GM23338 (cell line): ENCODE results near the gene KIAA1217. TPM values are rescaled to one million over a fixed set of nuclear protein-coding genes. Genes with fewer than 3 reads are reported as not detected.

Source experiments
- ATAC-seq: fragments of 200-7000 bp; cut with Tn5 transposase; 3 replicates; pipeline ENCODE4 v1.9.1; 2020
- DNase-seq: peaks from one replicate; pipeline ENCODE4 v3.0.0-alpha.2; 2015; ENCODE audit warnings: low spot score
- H2AFZ ChIP-seq: fragments of 200-600 bp; sonication (generic); 2 replicates; pipeline ENCODE4 v1.8.0; 2016; ENCODE audit warnings: antibody characterized with exemption, mild to moderate bottlenecking, moderate library complexity
- H3F3A ChIP-seq: fragments of 200-600 bp; sonication (generic); replicated peaks from 2 replicates; pipeline ENCODE4 v1.8.0; 2017; ENCODE audit warnings: antibody characterized with exemption, mixed run types, low read depth
- H3K27ac ChIP-seq: fragments of 200-600 bp; sonication (generic); 2 replicates; pipeline ENCODE4 v1.6.1; 2016; ENCODE audit warnings: low read depth
- H3K27me3 ChIP-seq: fragments of 200-600 bp; sonication (generic); 2 replicates; pipeline ENCODE4 v1.8.0; 2016; ENCODE audit warnings: mild to moderate bottlenecking, mixed run types, moderate library complexity; ENCODE audit not compliant: insufficient read depth
- H3K36me3 ChIP-seq: fragments of 200-600 bp; sonication (generic); 2 replicates; pipeline ENCODE4 v1.8.0; 2016; ENCODE audit warnings: mild to moderate bottlenecking; ENCODE audit not compliant: insufficient read depth
- H3K4me1 ChIP-seq: fragments of 200-600 bp; sonication (generic); 2 replicates; pipeline ENCODE4 v1.8.0; 2016; ENCODE audit warnings: mild to moderate bottlenecking, moderate library complexity; ENCODE audit not compliant: insufficient read depth
- H3K4me2 ChIP-seq: fragments of 200-600 bp; sonication (generic); 2 replicates; pipeline ENCODE4 v1.7.1; 2017; ENCODE audit warnings: mixed run types
- H3K4me3 ChIP-seq: fragments of 200-600 bp; sonication (generic); 2 replicates; pipeline ENCODE4 v1.6.1; 2016; ENCODE audit warnings: mixed run types
- H3K79me2 ChIP-seq: fragments of 200-600 bp; sonication (generic); replicated peaks from 2 replicates; pipeline ENCODE4 v1.8.0; 2017; ENCODE audit warnings: mild to moderate bottlenecking; ENCODE audit not compliant: insufficient read depth
- H3K9me2 ChIP-seq: fragments of 200-600 bp; sonication (generic); 2 replicates; pipeline ENCODE4 v1.8.0; 2017; ENCODE audit not compliant: insufficient read depth
- H4K20me1 ChIP-seq: fragments of 200-600 bp; sonication (generic); replicated peaks from 2 replicates; pipeline ENCODE4 v1.8.0; 2017; ENCODE audit warnings: mild to moderate bottlenecking; ENCODE audit not compliant: insufficient read depth
- H3K27ac Mint-ChIP-seq: 2 replicates; pipeline ENCODE4 v1.8.0; 2020; ENCODE audit warnings: inconsistent platforms, mild to moderate bottlenecking, moderate library complexity, mixed read lengths
- H3K27me3 Mint-ChIP-seq: 3 replicates; pipeline ENCODE4 v1.8.0; 2022; ENCODE audit warnings: low read depth, mild to moderate bottlenecking, moderate library complexity, mixed read lengths, inconsistent platforms; ENCODE audit not compliant: insufficient read depth, poor library complexity
- H3K36me3 Mint-ChIP-seq: 3 replicates; pipeline ENCODE4 v1.8.0; 2021; ENCODE audit warnings: low read depth, mild to moderate bottlenecking, inconsistent platforms, moderate library complexity, mixed read lengths
- H3K4me1 Mint-ChIP-seq: 3 replicates; pipeline ENCODE4 v1.8.0; 2020; ENCODE audit warnings: mild to moderate bottlenecking, inconsistent platforms, mixed read lengths
- H3K4me3 Mint-ChIP-seq: 3 replicates; pipeline ENCODE4 v1.8.0; 2021; ENCODE audit warnings: moderate library complexity, mild to moderate bottlenecking, inconsistent platforms, mixed read lengths
- H3K9me3 Mint-ChIP-seq: 3 replicates; pipeline ENCODE4 v1.8.0; 2020; ENCODE audit warnings: moderate library complexity, mild to moderate bottlenecking, inconsistent platforms, mixed read lengths
- CREB1 ChIP-seq: fragments of 250-450 bp; sonication (Bioruptor Pico); IDR thresholded peaks from 2 replicates; pipeline ENCODE4 v1.5.0; 2020; ENCODE audit warnings: low read depth, mild to moderate bottlenecking, moderate library complexity
- CTCF ChIP-seq, 2 experiments: fragments of 200-600 bp in 1 of 2; sonication (generic) in 1 of 2; conservative IDR thresholded peaks; 2 replicates each; pipeline versions ENCODE4 v1.5.1 to v1.6.1; 2016 to 2017; ENCODE audit warnings: antibody characterized with exemption in 2 of 2, low read depth in 2 of 2, mild to moderate bottlenecking in 2 of 2, moderate library complexity in 1 of 2
- ETS1 ChIP-seq: IDR thresholded peaks from 2 replicates; pipeline ENCODE4 v1.6.1; 2016; ENCODE audit warnings: antibody characterized with exemption
- EZH2 ChIP-seq: fragments of 200-600 bp; sonication (generic); IDR thresholded peaks from one replicate; pipeline ENCODE4 v1.8.0; 2017; ENCODE audit warnings: antibody characterized with exemption, mild to moderate bottlenecking, low read depth; ENCODE audit not compliant: unreplicated experiment
- EZH2phosphoT487 ChIP-seq: fragments of 200-600 bp; sonication (generic); IDR thresholded peaks from one replicate; pipeline ENCODE4 v1.8.1; 2018; ENCODE audit warnings: antibody characterized with exemption; ENCODE audit not compliant: unreplicated experiment
- JUNB ChIP-seq: IDR thresholded peaks from one replicate; pipeline ENCODE4 v1.6.1; 2016; ENCODE audit warnings: antibody characterized with exemption; ENCODE audit not compliant: unreplicated experiment
- NANOG ChIP-seq: IDR thresholded peaks from 2 replicates; pipeline ENCODE4 v1.6.1; 2016; ENCODE audit warnings: antibody characterized with exemption, borderline replicate concordance
- POLR2AphosphoS5 ChIP-seq: IDR thresholded peaks from 2 replicates; pipeline ENCODE4 v1.6.1; 2016; ENCODE audit warnings: antibody characterized with exemption, low read depth
- STAT1 ChIP-seq: IDR thresholded peaks from one replicate; pipeline ENCODE4 v1.6.1; 2016; ENCODE audit warnings: antibody characterized with exemption; ENCODE audit not compliant: unreplicated experiment
- ZNF114 ChIP-seq: fragments of 250-450 bp; sonication (Bioruptor Pico); IDR thresholded peaks from 2 replicates; pipeline ENCODE4 v1.5.0; 2020; ENCODE audit warnings: mild to moderate bottlenecking, moderate library complexity
- ZNF331 ChIP-seq: fragments of 250-450 bp; sonication (Bioruptor Pico); IDR thresholded peaks from 2 replicates; pipeline ENCODE4 v1.5.0; 2020; ENCODE audit warnings: low read depth, mild to moderate bottlenecking, moderate library complexity
- ZNF462 ChIP-seq: fragments of 250-450 bp; sonication (Bioruptor Pico); IDR thresholded peaks from 2 replicates; pipeline ENCODE4 v1.5.0; 2020; ENCODE audit warnings: mild to moderate bottlenecking, moderate library complexity
- polyA plus RNA-seq: library from polyadenylated mRNA; unstranded; fragments of >200 nt; fragmentation: Nextera tagmentation; extraction: Ambion mirVana; gene quantifications from 2 replicates; pipeline ENCODE4 v1.2.1, GENCODE V29; 2016
- total RNA-seq: library from RNA; depleted of rRNA; stranded (reverse); fragments of >200 nt; shearing (Covaris generic); gene quantifications from 2 replicates; pipeline ENCODE4 v1.2.3, GENCODE V29; 2014

Gene KIAA1217
- total and polyA plus RNA-seq, 2 experiments from 2014 or later, result 6.4 to 9.1 TPM

DNA sequence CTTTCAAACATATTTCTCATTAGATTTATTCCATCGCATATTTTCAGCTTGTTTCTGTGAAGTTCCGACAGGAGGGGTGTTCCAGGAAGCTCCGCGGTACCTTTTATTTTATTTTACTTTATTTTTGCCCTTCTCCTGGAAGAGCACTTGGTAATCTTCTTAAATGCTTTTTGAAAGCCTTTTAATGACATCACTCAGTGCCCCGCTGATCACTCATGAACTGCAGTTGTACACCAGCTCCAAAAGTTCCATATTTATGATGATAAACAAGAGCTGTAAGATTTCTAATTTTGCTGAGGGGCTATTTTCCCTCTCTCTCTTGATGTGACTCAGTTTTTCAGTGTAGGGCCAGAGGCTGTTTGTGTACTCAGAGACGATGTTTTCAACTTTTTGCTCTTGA is 144.4 kb downstream of the KIAA1217 start:
- TF ChIP-seq ETS1 (no peak), EZH2phosphoT487 (no peak), CREB1 (no peak)
- Histone ChIP-seq H3K27ac (no peak overlapping the region), H3K27me3 (no peaks in the 10 kb centered on the region), H3K4me2 (no peak overlapping the region), H2AFZ (no peak overlapping the region), H3K4me3 (no peak overlapping the region), H3K4me1 (peaks cover 20% of the 10 kb centered on the region), H3K36me3 (no peaks in the 10 kb centered on the region), H3K9me2 (peaks cover 4% of the 10 kb centered on the region; the same call in 1 of the 2 replicates), H3F3A (no peaks in the 10 kb centered on the region), H3K79me2 (no peaks in the 10 kb centered on the region), H4K20me1 (0 out of 2 replicates have a peak, but pooled peaks cover 3% of the 10 kb centered on the region)
- peaks cover 37% of the 10 kb centered on the region for H3K4me1 Mint-ChIP-seq
- no peak overlapping the region; the same call in 1 of the 2 replicates for H3K27ac Mint-ChIP-seq
- peaks cover 11% of the 10 kb centered on the region for H3K27me3 Mint-ChIP-seq
- ATAC-seq, result no peak
- no peak overlapping the region for H3K4me3 Mint-ChIP-seq
- H3K9me3 Mint-ChIP-seq, result no peaks in the 10 kb centered on the region
- no peaks in the 10 kb centered on the region for H3K36me3 Mint-ChIP-seq
- no peak for DNase-seq

DNA sequence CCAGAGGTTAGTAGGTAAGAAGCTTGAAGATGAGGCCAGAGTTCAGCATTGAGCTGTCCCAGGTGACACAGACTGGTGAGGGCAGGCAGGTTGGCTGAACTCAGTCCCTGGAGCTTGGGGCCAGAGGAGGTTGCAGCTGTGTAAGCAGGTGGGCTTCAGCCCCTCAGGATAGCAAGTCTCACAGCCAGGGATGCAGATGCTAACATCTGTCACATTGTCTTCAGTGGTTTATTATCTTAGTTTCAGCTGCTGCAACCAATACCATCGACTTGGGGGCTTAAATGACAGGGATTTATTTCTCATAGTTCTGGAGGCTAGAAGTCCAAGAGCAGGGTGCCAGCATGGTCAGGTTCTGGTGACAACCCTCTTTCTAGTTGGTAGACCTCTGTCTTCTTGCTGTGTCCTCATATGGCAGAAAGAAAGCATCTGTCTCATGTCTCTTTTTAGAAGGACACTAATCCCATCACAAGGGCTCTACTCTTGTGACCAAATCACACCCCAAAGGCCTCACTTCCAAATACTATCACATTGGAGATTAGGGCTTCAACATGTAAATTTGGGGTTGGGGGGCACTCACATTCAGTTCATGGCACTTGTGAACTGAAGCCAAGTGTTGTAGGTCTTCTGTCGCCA is 146.2 kb downstream of the KIAA1217 start:
- Histone ChIP-seq H3K79me2 (no peaks in the 10 kb centered on the region), H4K20me1 (0 out of 2 replicates have a peak, but pooled peaks cover 3% of the 10 kb centered on the region), H3K4me2 (no peak overlapping the region), H3F3A (no peaks in the 10 kb centered on the region), H2AFZ (no peak overlapping the region), H3K9me2 (no peaks in the 10 kb centered on the region), H3K4me3 (no peak overlapping the region), H3K27ac (no peak overlapping the region), H3K4me1 (peaks cover 14% of the 10 kb centered on the region), H3K36me3 (no peaks in the 10 kb centered on the region), H3K27me3 (no peaks in the 10 kb centered on the region)
- Mint-ChIP-seq H3K9me3 (no peaks in the 10 kb centered on the region), H3K4me3 (no peak overlapping the region), H3K36me3 (no peaks in the 10 kb centered on the region), H3K4me1 (peaks cover 33% of the 10 kb centered on the region), H3K27ac (no peak overlapping the region), H3K27me3 (peaks cover 11% of the 10 kb centered on the region)
- no peak for DNase-seq
- no peak for ATAC-seq
- no peak for TF ChIP-seq CTCF (conservative IDR thresholded peaks at IDR 0.05; ENCODE audit: low read depth in 2 of 2)
- TF ChIP-seq STAT1, result no peak
- no peak for TF ChIP-seq POLR2AphosphoS5
- TF ChIP-seq ZNF114 (CRISPR knock-in tag), result no peak
- TF ChIP-seq ZNF331 (CRISPR knock-in tag), result no peak
- TF ChIP-seq JUNB, result no peak
- no peak for TF ChIP-seq EZH2phosphoT487
- no peak for TF ChIP-seq NANOG
- TF ChIP-seq ZNF462 (CRISPR knock-in tag), result no peak
- TF ChIP-seq EZH2, result no peak
